HCT116 (cell line): ENCODE data around the gene DCAF11. TPM values are rescaled to one million over a fixed set of nuclear protein-coding genes. Genes with fewer than 3 reads are reported as not detected.

ENCODE experiments used
- ATAC-seq: fragments of 200-7000 bp; cut with Tn5 transposase; 2 replicates; pipeline ENCODE4 v1.9.1; 2020; ENCODE audit warnings: mild to moderate bottlenecking, moderate library complexity
- BruUV-seq: library from RNA; stranded (reverse); fragments of 400-500 nt; replicated peaks from 2 replicates; lab custom pipeline; 2021; lab: Mats Ljungman, UMichigan
- CTCF ChIA-PET: fragments of 300-600 bp; sonication (Branson Sonifier 250); formaldehyde crosslinking; loops from one replicate; lab custom pipeline; 2021; ENCODE audit warnings: antibody characterized with exemption; lab: Charles Lee
- POLR2A ChIA-PET: fragments of 300-600, 350-600 bp; sonication (Branson Sonifier 250); formaldehyde crosslinking; loops from one replicate; lab custom pipeline; 2021; ENCODE audit warnings: antibody characterized with exemption; lab: Charles Lee
- RAD21 ChIA-PET, 2 experiments: fragments of 300-600 bp; sonication (Branson Sonifier 250); formaldehyde crosslinking; loops; one replicate each; lab custom pipeline; 2023; ENCODE audit warnings: low total read pairs in 2 of 2; ENCODE audit not compliant: uncharacterized antibody in 2 of 2, unreplicated experiment in 2 of 2, low non-redundant PET in 1 of 2; lab: Charles Lee
- DNase-seq: peaks from one replicate; pipeline ENCODE4 v3.0.0-alpha.2; 2010; ENCODE audit warnings: low read depth, low spot score
- H2AFZ ChIP-seq: fragments of 200-600 bp; shearing (Covaris generic), sonication (generic); 2 replicates; pipeline ENCODE4 v1.6.1; 2017; ENCODE audit warnings: low read depth, mixed run types, mixed read lengths, antibody characterized with exemption, low read length; ENCODE audit not compliant: poor library complexity, severe bottlenecking
- H3K27ac ChIP-seq: 2 replicates; pipeline ENCODE4 v1.5.1; 2012; ENCODE audit warnings: low read depth, low read length
- H3K27me3 ChIP-seq: fragments of 200-600 bp; sonication (generic); 2 replicates; pipeline ENCODE4 v1.6.1; 2016; ENCODE audit warnings: mixed run types, low read length, mixed read lengths; ENCODE audit not compliant: insufficient read depth
- H3K36me3 ChIP-seq, 2 experiments: fragments of 200-500 bp in 1 of 2; fragments of 200-600 bp in 1 of 2; sonication (Bioruptor generic) in 1 of 2; sonication (generic) in 1 of 2; 2 replicates each; pipeline versions ENCODE4 v1.5.1 to v1.6.1; 2014 to 2016; ENCODE audit warnings: low read length in 2 of 2, inconsistent platforms in 1 of 2, mixed read lengths in 1 of 2, mixed run types in 1 of 2; ENCODE audit not compliant: insufficient read depth in 2 of 2, control insufficient read depth in 1 of 2
- H3K4me1 ChIP-seq, 2 experiments: fragments of 200-600 bp in 1 of 2; sonication (generic) in 1 of 2; 2 replicates each; pipeline versions ENCODE4 v1.5.1 to v1.6.1; 2012 to 2017; ENCODE audit warnings: low read length in 2 of 2, inconsistent platforms in 1 of 2, mild to moderate bottlenecking in 1 of 2, mixed read lengths in 1 of 2, mixed run types in 1 of 2, moderate library complexity in 1 of 2; ENCODE audit not compliant: insufficient read depth in 2 of 2, control insufficient read depth in 1 of 2
- H3K4me2 ChIP-seq: fragments of 200-600 bp; sonication (generic); 2 replicates; pipeline ENCODE4 v1.6.1; 2017; ENCODE audit warnings: mixed run types, low read length, mixed read lengths
- H3K4me3 ChIP-seq, 2 experiments: fragments of 200-600 bp in 1 of 2; sonication (generic) in 1 of 2; replicated peaks in 1 of 2; 2 replicates each; pipeline ENCODE4 v1.5.1; 2011 to 2016; ENCODE audit warnings: low read length in 2 of 2, control low read depth in 1 of 2, low read depth in 1 of 2, mild to moderate bottlenecking in 1 of 2, mixed read lengths in 1 of 2, mixed run types in 1 of 2
- H3K79me2 ChIP-seq: fragments of 200-600 bp; sonication (generic); 2 replicates; pipeline ENCODE4 v1.6.1; 2017; ENCODE audit warnings: mild to moderate bottlenecking, mixed run types, low read length, moderate library complexity, mixed read lengths; ENCODE audit not compliant: insufficient read depth
- H3K9ac ChIP-seq: fragments of 200-600 bp; sonication (generic); 2 replicates; pipeline ENCODE4 v1.6.1; 2016; ENCODE audit warnings: low read length, mixed read lengths
- H3K9me2 ChIP-seq: fragments of 200-600 bp; sonication (generic), shearing (Covaris generic); 2 replicates; pipeline ENCODE4 v1.6.1; 2017; ENCODE audit warnings: mixed run types, mild to moderate bottlenecking, moderate library complexity; ENCODE audit not compliant: insufficient read depth
- H3K9me3 ChIP-seq, 2 experiments: fragments of 200-500 bp in 1 of 2; fragments of 200-600 bp in 1 of 2; sonication (Bioruptor generic) in 1 of 2; sonication (generic) in 1 of 2; 2 replicates each; pipeline ENCODE4 v1.6.1; 2014 to 2017; ENCODE audit warnings: low read length in 2 of 2, mixed read lengths in 2 of 2, inconsistent platforms in 1 of 2, low read depth in 1 of 2, mild to moderate bottlenecking in 1 of 2, mixed run types in 1 of 2, moderate library complexity in 1 of 2; ENCODE audit not compliant: control insufficient read depth in 1 of 2, insufficient read depth in 1 of 2
- H4K20me1 ChIP-seq: fragments of 200-600 bp; sonication (generic), shearing (Covaris generic); 2 replicates; pipeline ENCODE4 v1.6.1; 2017; ENCODE audit warnings: mixed run types, mild to moderate bottlenecking, moderate library complexity; ENCODE audit not compliant: insufficient read depth
- CBX3 ChIP-seq: IDR thresholded peaks from 2 replicates; pipeline ENCODE4 v1.6.1; 2012; ENCODE audit warnings: low read depth
- CEBPB ChIP-seq: IDR thresholded peaks from 2 replicates; pipeline ENCODE4 v1.6.1; 2012; ENCODE audit warnings: low read depth
- EGR1 ChIP-seq: IDR thresholded peaks from 2 replicates; pipeline ENCODE4 v1.6.1; 2012; ENCODE audit warnings: low read depth
- ELF1 ChIP-seq: IDR thresholded peaks from 2 replicates; pipeline ENCODE4 v1.6.1; 2012; ENCODE audit warnings: low read depth, borderline replicate concordance
- EZH2 ChIP-seq: fragments of 200-600 bp; sonication (generic); IDR thresholded peaks from 2 replicates; pipeline ENCODE4 v1.6.1; 2017; ENCODE audit warnings: antibody characterized with exemption, mixed run types
- EZH2phosphoT487 ChIP-seq: fragments of 200-600 bp; IDR thresholded peaks from 2 replicates; pipeline ENCODE4 v1.6.1; 2018; ENCODE audit warnings: antibody characterized with exemption, borderline replicate concordance
- FOSL1 ChIP-seq: IDR thresholded peaks from 2 replicates; pipeline ENCODE4 v1.6.1; 2012; ENCODE audit warnings: low read depth
- JUND ChIP-seq: IDR thresholded peaks from 2 replicates; pipeline ENCODE4 v1.6.1; 2012
- POLR2A ChIP-seq: IDR thresholded peaks from 2 replicates; pipeline ENCODE4 v1.7.0; 2011; ENCODE audit warnings: borderline replicate concordance; ENCODE audit not compliant: insufficient read depth, insufficient read length; ENCODE audit errors: extremely low read depth
- POLR2AphosphoS5 ChIP-seq: IDR thresholded peaks from 2 replicates; pipeline ENCODE4 v1.6.1; 2011; ENCODE audit warnings: mild to moderate bottlenecking, low read depth, low read length, moderate library complexity
- SRF ChIP-seq: IDR thresholded peaks from 2 replicates; pipeline ENCODE4 v1.6.1; 2012; ENCODE audit warnings: low read depth
- ZBTB33 ChIP-seq: IDR thresholded peaks from 2 replicates; pipeline ENCODE4 v1.6.1; 2011; ENCODE audit warnings: mild to moderate bottlenecking, low read length, moderate library complexity; ENCODE audit not compliant: insufficient replicate concordance; ENCODE audit errors: extremely low read depth
- ZFX ChIP-seq: fragments of 450-650 bp; IDR thresholded peaks from 2 replicates; pipeline ENCODE4 v1.6.1; 2017
- ZNF274 ChIP-seq: fragments of 200-500 bp; sonication (Bioruptor generic); IDR thresholded peaks from 2 replicates; pipeline ENCODE4 v1.6.1; 2014; ENCODE audit warnings: mild to moderate bottlenecking, low read depth, low read length, inconsistent platforms
- intact Hi-C: fragments of 100-400 bp; cut with micrococcal nuclease; formaldehyde crosslinking; loops from 2 replicates; pipeline ENCODE4 v1.10.0; 2022
- total RNA-seq: library from RNA; stranded (reverse); gene quantifications from one replicate; pipeline ENCODE4 v1.2.1, GENCODE V29; 2021; ENCODE audit not compliant: unreplicated experiment
- TF ChIP-seq, protein P1 (sequence below), 3 experiments: fragments of 200-600 bp in 1 of 3; sonication (generic) in 1 of 3; IDR thresholded peaks in 2 of 3; conservative IDR thresholded peaks in 1 of 3; 2 replicates each; pipeline ENCODE4 v1.5.1; 2012 to 2017; ENCODE audit warnings: low read depth in 2 of 3, low read length in 2 of 3, antibody characterized with exemption in 1 of 3, borderline replicate concordance in 1 of 3, control low read depth in 1 of 3, mild to moderate bottlenecking in 1 of 3, mixed read lengths in 1 of 3, mixed run types in 1 of 3, moderate library complexity in 1 of 3; ENCODE audit not compliant: insufficient read depth in 1 of 3
- TF ChIP-seq, protein P2 (sequence below): IDR thresholded peaks from 2 replicates; pipeline ENCODE4 v1.6.1; 2012
- TF ChIP-seq, protein P3 (sequence below): IDR thresholded peaks from 2 replicates; pipeline ENCODE4 v1.6.1; 2012; ENCODE audit warnings: low read depth

The DCAF11 gene
- total RNA-seq, 1 experiment from 2014 or later = 47.5 TPM

DNA sequence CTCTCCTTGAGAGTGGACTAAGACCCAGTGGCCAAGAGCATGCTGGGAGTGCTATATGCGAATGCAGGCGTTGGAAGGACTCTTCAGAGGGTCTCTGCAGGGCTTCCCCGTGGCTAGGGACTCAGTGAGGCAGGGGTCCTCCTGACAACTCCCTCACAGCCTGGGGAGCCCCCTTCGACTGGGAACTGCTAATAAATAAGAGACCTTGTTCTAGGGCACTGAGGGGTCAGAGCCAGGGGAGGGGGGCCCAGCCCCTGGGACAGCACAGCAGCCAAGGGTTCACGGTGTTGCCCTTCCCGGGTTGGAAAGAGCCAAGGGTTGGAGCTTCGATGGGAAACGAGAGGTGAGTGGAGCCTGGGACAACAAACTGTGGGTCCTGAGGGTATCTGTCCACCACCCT is 49.2 kb upstream of the DCAF11 start:
- Histone ChIP-seq H3K4me1 (no peaks in the 10 kb centered on the region), H3K27me3 (peaks cover 5% of the 10 kb centered on the region; the same call in 1 of the 2 replicates), H3K9me3 (no peaks in the 10 kb centered on the region), H3K9ac (no peak overlapping the region), H4K20me1 (no peaks in the 10 kb centered on the region), H3K79me2 (no peaks in the 10 kb centered on the region), H3K27ac (no peak overlapping the region), H3K4me3 (no peak overlapping the region), H3K36me3 (no peaks in the 10 kb centered on the region), H2AFZ (no peak overlapping the region), H3K9me2 (no peaks in the 10 kb centered on the region), H3K4me2 (no peak overlapping the region)
- no TSS peak for BruUV-seq
- ChIA-PET CTCF (no interaction called here), RAD21 (no interaction called here), POLR2A (no interaction called here)
- DNase-seq (no peak), ATAC-seq (no peak)
- intact Hi-C loops = no loop called here
- TF ChIP-seq CBX3 (no peak), ZBTB33 (no peak), EGR1 (no peak), ZNF274 (no peak), POLR2A (no peak), CEBPB (no peak), POLR2AphosphoS5 (no peak), SRF (no peak), ELF1 (no peak), EZH2 (no peak), EZH2phosphoT487 (no peak), JUND (no peak), ZFX (no peak), FOSL1 (no peak)
- TF ChIP-seq, protein P1, sequence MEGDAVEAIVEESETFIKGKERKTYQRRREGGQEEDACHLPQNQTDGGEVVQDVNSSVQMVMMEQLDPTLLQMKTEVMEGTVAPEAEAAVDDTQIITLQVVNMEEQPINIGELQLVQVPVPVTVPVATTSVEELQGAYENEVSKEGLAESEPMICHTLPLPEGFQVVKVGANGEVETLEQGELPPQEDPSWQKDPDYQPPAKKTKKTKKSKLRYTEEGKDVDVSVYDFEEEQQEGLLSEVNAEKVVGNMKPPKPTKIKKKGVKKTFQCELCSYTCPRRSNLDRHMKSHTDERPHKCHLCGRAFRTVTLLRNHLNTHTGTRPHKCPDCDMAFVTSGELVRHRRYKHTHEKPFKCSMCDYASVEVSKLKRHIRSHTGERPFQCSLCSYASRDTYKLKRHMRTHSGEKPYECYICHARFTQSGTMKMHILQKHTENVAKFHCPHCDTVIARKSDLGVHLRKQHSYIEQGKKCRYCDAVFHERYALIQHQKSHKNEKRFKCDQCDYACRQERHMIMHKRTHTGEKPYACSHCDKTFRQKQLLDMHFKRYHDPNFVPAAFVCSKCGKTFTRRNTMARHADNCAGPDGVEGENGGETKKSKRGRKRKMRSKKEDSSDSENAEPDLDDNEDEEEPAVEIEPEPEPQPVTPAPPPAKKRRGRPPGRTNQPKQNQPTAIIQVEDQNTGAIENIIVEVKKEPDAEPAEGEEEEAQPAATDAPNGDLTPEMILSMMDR (IDR thresholded peaks at IDR 0.05 in 2 of 3, conservative IDR thresholded peaks at IDR 0.05 in 1 of 3; ENCODE audit: borderline replicate concordance in 1 of 3, insufficient read depth in 1 of 3, low read depth in 2 of 3, low read length in 2 of 3) = no peak
- TF ChIP-seq, protein P2, sequence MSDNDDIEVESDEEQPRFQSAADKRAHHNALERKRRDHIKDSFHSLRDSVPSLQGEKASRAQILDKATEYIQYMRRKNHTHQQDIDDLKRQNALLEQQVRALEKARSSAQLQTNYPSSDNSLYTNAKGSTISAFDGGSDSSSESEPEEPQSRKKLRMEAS = no peak
- TF ChIP-seq, protein P3, sequence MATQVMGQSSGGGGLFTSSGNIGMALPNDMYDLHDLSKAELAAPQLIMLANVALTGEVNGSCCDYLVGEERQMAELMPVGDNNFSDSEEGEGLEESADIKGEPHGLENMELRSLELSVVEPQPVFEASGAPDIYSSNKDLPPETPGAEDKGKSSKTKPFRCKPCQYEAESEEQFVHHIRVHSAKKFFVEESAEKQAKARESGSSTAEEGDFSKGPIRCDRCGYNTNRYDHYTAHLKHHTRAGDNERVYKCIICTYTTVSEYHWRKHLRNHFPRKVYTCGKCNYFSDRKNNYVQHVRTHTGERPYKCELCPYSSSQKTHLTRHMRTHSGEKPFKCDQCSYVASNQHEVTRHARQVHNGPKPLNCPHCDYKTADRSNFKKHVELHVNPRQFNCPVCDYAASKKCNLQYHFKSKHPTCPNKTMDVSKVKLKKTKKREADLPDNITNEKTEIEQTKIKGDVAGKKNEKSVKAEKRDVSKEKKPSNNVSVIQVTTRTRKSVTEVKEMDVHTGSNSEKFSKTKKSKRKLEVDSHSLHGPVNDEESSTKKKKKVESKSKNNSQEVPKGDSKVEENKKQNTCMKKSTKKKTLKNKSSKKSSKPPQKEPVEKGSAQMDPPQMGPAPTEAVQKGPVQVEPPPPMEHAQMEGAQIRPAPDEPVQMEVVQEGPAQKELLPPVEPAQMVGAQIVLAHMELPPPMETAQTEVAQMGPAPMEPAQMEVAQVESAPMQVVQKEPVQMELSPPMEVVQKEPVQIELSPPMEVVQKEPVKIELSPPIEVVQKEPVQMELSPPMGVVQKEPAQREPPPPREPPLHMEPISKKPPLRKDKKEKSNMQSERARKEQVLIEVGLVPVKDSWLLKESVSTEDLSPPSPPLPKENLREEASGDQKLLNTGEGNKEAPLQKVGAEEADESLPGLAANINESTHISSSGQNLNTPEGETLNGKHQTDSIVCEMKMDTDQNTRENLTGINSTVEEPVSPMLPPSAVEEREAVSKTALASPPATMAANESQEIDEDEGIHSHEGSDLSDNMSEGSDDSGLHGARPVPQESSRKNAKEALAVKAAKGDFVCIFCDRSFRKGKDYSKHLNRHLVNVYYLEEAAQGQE = no peak
